MV-4-11 (cell line): ENCODE data around the gene PPP4R3C.
A peak's percentile ranks its signal among the peaks of the same experiment; 100 is the strongest.
"Not testable (repeated sequence)": the region's sequence is repeated elsewhere in the genome, so short reads cannot be mapped to it uniquely, and the experiment has no call there.

Source experiments
- DNase-seq: peaks from one replicate; lab custom pipeline; 2025; lab: John Stamatoyannopoulos, UW

The PPP4R3C gene

GRCh38 chrX:27463187-27463586 is at the start of gene PPP4R3C:
PPP4R3C (minus strand) TSS chrX:27463341; CDS start chrX:27463296, 45 bp downstream.
- no peak for DNase-seq

GRCh38 chrX:27491397-27491796 is 28.3 kb upstream of the PPP4R3C start:
- DNase-seq = no peak

DNA sequence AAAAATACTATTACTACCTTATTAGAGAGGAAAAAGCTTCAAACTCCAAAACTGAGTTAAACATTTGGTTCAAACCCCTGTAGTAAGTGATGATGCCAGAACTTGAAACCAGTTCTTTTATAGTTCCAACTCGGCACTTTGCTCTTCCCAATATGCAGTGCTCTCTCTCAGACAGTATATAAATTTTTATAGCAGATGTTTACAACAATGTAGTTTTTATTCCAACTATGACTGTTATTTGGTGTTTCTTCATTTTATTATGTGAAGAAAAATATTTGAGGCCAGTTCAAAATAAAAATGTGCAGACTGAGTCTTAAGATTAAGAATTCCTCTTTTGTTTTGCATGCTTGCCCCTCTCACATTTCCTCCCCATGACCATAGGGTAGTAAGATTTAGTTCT is 2.9 kb upstream of the PPP4R3C start:
- DNase-seq = no peak

GRCh38 chrX:27465036-27465435 is 1.9 kb upstream of the PPP4R3C start:
- no peak for DNase-seq

GRCh38 chrX:27459129-27459528 is 4.0 kb downstream of the PPP4R3C start:
- DNase-seq = not testable (repeated sequence)

DNA sequence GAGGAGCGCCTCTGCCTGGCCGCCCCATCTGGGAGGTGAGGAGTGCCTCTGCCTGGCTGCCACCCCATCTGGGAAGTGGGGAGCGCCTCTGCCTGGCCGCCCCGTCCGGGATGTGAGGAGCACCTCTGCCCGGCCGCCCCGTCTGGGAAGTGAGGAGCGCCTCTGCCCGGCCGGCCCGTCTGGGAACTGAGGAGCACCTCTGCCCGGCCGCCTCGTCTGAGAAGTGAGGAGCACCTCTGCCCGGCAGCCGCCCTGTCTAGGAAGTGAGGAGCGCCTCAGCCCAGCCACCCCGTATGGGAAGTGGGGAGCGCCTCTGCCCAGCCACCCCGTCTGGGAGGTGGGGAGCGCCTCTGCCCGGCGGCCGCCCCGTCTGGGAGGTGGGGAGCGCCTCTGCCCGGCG is 4.6 kb downstream of the PPP4R3C start:
- DNase-seq = not testable (repeated sequence)

DNA sequence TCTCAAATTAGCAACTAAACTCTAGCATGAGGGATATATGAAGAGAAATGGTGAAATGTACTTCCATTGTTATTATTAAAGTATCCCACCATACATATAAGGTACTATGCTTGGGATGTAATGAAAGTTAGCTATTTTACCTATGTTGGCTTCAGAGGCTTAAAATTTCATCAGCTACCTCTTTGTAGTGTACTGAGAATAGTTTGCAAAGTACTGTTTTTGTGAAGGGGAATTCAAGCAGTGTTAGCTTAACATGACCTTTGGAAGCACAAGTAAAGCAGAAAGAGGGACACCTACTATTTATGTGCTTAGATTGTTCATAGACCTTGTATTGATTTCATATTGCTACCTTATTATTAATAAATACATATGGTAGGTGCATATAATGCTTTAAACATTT is 11.8 kb downstream of the PPP4R3C start:
- no peak for DNase-seq

- peak; percentile 71 for DNase-seq
These were observed 16.7 kb downstream of the PPP4R3C start for GRCh38 chrX:27446423-27446822.

DNA sequence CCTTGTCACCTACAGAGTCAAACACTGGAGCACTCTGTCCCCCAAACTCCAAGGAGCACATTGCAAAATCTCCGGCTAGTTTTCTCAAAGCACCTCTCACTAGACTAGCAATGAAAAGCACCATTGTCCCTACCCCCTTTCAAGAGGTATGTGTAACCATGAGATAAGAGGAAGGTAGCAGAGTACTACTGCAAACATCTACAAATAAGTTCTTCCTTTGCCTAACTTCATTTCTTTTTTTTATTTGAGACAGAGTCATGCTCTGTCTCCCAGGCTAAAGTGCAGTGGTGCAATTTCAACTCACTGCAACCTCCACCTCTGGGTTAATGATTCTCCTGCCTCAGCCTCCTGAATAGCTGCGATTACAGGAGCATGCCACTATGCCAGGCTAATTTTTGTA is 17.7 kb downstream of the PPP4R3C start:
- DNase-seq = no peak

- peak; percentile 72 for DNase-seq
These were observed 18.8 kb downstream of the PPP4R3C start for GRCh38 chrX:27444093-27444908.

DNA sequence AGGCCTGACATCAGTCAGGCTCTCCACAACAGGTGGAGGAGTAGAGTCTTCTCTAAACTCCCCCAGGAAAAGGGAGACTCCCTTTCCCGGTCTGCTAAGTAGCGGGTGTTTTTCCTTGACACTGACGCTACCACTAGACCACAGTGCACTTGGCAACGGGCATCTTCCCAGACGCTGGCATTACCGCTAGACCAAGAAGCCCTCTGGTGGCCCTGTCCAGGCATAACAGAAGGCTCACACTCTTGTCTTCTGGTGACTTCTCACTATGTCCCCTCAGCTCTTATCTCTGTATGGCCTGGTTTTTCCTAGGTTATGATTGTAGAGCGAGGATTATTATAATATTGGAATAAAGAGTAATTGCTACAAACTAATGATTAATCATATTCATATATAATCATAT is 20.7 kb downstream of the PPP4R3C start:
- DNase-seq = not testable (repeated sequence)

DNA sequence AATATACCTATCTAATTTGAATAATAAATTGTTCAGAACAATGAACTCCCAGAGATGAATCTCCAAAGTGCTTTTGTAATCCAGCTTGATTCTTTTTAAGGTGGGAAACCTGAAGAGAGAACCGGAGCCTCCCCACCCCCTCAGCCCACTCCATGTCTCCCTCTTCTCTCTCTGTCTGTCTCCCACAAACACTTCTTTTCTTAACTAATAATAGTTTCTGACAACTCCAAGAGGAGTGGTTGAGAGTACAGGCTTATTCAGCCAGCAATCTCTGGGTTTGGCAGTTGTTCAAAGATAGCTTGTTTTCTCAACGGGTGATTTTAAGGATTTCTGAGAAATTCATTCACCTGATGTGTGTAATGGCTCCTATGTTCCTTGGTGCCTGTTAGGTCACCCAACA is 23.4 kb downstream of the PPP4R3C start:
- no peak for DNase-seq

DNA sequence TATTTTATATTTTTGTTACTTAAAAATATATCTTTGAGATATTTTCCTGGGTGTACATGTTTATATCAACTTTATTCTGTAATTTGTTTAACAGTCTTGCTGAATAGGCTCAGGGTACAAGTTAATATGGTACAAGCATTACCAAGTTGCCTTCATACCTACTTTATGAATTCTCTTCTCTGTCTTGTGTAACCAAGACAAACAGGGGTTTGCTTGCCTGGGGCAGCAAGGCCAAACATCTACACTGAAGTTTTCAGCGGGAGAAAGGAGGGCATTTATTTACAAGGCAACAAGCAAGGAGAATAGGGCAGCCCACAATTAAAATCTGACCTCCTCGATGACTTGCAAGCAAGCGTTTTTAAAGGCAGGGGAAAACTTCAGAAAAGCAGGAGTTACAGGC is 24.2 kb downstream of the PPP4R3C start:
- DNase-seq = no peak

DNA sequence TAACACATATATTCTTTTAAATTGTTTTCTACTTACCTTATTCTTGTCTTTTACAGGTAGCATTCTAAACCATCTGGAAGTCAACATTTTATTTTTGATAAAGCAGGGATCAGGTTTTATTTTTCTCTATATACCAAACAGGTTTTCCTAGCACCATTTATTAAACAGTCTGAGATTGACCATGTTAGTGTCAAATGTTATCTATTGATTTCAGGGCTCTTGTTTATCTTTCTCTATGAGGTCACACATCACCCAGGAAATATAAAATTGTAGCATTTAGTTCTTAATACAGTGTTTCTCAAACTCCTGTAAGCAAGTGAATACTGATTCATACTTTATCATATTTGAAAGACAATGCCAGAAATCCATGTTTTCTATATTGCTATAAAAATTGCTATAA is 28.1 kb downstream of the PPP4R3C start:
- DNase-seq = no peak
